H1 (cell line): Measurements from ENCODE around the gene TRIM28. TPM values are rescaled to one million over a fixed set of nuclear protein-coding genes. Genes with fewer than 3 reads are reported as not detected.

Experiments used
- CTCF ChIA-PET: fragments of 300-600 bp; sonication (Branson Sonifier 250); formaldehyde crosslinking; loops from one replicate; lab custom pipeline; 2021; ENCODE audit not compliant: partially characterized antibody; lab: Charles Lee
- POLR2A ChIA-PET: fragments of 300-600 bp; sonication (Branson Sonifier 250); formaldehyde crosslinking; loops from one replicate; lab custom pipeline; 2021; ENCODE audit warnings: inconsistent platforms; ENCODE audit not compliant: partially characterized antibody; lab: Charles Lee
- DNase-seq, 2 experiments: peaks; one replicate each; pipeline versions ENCODE4 v3.0.0 to v3.0.0-alpha.2; 2010 to 2022; ENCODE audit warnings: low spot score in 2 of 2, low read depth in 1 of 2, mixed read lengths in 1 of 2
- FAIRE-seq: peaks from 2 replicates; lab custom pipeline; 2011; peaks lifted over from hg19 to GRCh38; lab: Jason Lieb, UNC
- H2AFZ ChIP-seq: 2 replicates; pipeline ENCODE4 v1.8.1; 2012; ENCODE audit warnings: low read length, inconsistent platforms
- H2AK5ac ChIP-seq: 2 replicates; pipeline ENCODE4 v1.6.1; 2013; ENCODE audit warnings: low read depth, low read length
- H2BK120ac ChIP-seq: replicated peaks from 2 replicates; pipeline ENCODE3; 2013; ENCODE audit warnings: low read depth, low read length, inconsistent platforms
- H2BK12ac ChIP-seq: 2 replicates; pipeline ENCODE4 v1.6.1; 2013; ENCODE audit warnings: low read depth, low read length
- H2BK15ac ChIP-seq: 2 replicates; pipeline ENCODE4 v1.6.1; 2013; ENCODE audit warnings: low read length
- H2BK20ac ChIP-seq: 2 replicates; pipeline ENCODE4 v1.6.1; 2013; ENCODE audit warnings: low read length
- H2BK5ac ChIP-seq: 2 replicates; pipeline ENCODE4 v1.6.1; 2013; ENCODE audit warnings: low read depth, low read length
- H3K14ac ChIP-seq: 2 replicates; pipeline ENCODE4 v1.6.1; 2013; ENCODE audit warnings: inconsistent platforms; ENCODE audit not compliant: insufficient read length
- H3K18ac ChIP-seq: 2 replicates; pipeline ENCODE4 v1.6.1; 2013; ENCODE audit warnings: low read length; ENCODE audit errors: extremely low read depth
- H3K23ac ChIP-seq: 2 replicates; pipeline ENCODE4 v1.6.1; 2013; ENCODE audit warnings: inconsistent platforms; ENCODE audit not compliant: insufficient read length
- H3K23me2 ChIP-seq: 2 replicates; pipeline ENCODE4 v1.6.1; 2013; ENCODE audit warnings: low read depth, low read length
- H3K27ac ChIP-seq: 2 replicates; pipeline ENCODE4 v1.6.1; 2011; ENCODE audit warnings: low read depth, low read length, inconsistent platforms
- H3K27me3 ChIP-seq, 4 experiments: replicated peaks in 1 of 4; 1 replicate in 1 of 4; 2 replicates in 3 of 4; pipeline versions ENCODE4 v1.6.1 to v1.8.1; 2011 to 2013; ENCODE audit warnings: low read length in 3 of 4, mild to moderate bottlenecking in 3 of 4, inconsistent platforms in 2 of 4, mixed read lengths in 2 of 4, moderate library complexity in 1 of 4; ENCODE audit not compliant: control insufficient read depth in 3 of 4, insufficient read depth in 3 of 4; ENCODE audit errors: extremely low read depth in 1 of 4
- H3K36me3 ChIP-seq, 4 experiments: 2 replicates each; pipeline versions ENCODE4 v1.6.1 to v1.8.1; 2011 to 2013; ENCODE audit warnings: mild to moderate bottlenecking in 4 of 4, low read length in 3 of 4, moderate library complexity in 2 of 4, control low read depth in 1 of 4, inconsistent platforms in 1 of 4; ENCODE audit not compliant: insufficient read depth in 4 of 4, control insufficient read depth in 2 of 4
- H3K4ac ChIP-seq: replicated peaks from 2 replicates; pipeline ENCODE3; 2013; ENCODE audit warnings: low read length, low read depth, mixed read lengths, inconsistent platforms; ENCODE audit not compliant: insufficient read length
- H3K4me1 ChIP-seq, 4 experiments: replicated peaks in 1 of 4; 1 replicate in 1 of 4; 2 replicates in 3 of 4; pipeline versions ENCODE4 v1.6.1 to v1.8.1; 2011 to 2013; ENCODE audit warnings: low read length in 3 of 4, inconsistent platforms in 2 of 4, mixed read lengths in 1 of 4; ENCODE audit not compliant: insufficient read depth in 4 of 4, control insufficient read depth in 3 of 4
- H3K4me2 ChIP-seq, 2 experiments: 2 replicates each; pipeline versions ENCODE4 v1.6.1 to v1.8.1; 2011 to 2013; ENCODE audit warnings: low read depth in 2 of 2, low read length in 2 of 2, control low read depth in 1 of 2, inconsistent platforms in 1 of 2, mild to moderate bottlenecking in 1 of 2; ENCODE audit not compliant: insufficient read depth in 1 of 2
- H3K4me3 ChIP-seq, 4 experiments: fragments of 200-600, 300-600 bp in 1 of 4; sonication (generic), shearing (Covaris generic), sonication (Bioruptor Twin) in 1 of 4; 2 replicates each; pipeline versions ENCODE4 v1.5.1 to v1.8.1; 2011 to 2016; ENCODE audit warnings: low read length in 4 of 4, low read depth in 3 of 4, control low read depth in 2 of 4, inconsistent platforms in 2 of 4, mild to moderate bottlenecking in 2 of 4, mixed read lengths in 1 of 4, moderate library complexity in 1 of 4; ENCODE audit not compliant: insufficient read depth in 2 of 4; ENCODE audit errors: extremely low read depth in 1 of 4
- H3K56ac ChIP-seq: replicated peaks from 2 replicates; pipeline ENCODE3; 2013; ENCODE audit warnings: low read depth, mild to moderate bottlenecking, mixed read lengths, low read length, inconsistent platforms; ENCODE audit not compliant: insufficient read length
- H3K79me1 ChIP-seq: 2 replicates; pipeline ENCODE4 v1.6.1; 2013; ENCODE audit warnings: low read depth, low read length, control low read depth
- H3K79me2 ChIP-seq, 2 experiments: 2 replicates each; pipeline versions ENCODE4 v1.6.1 to v1.8.1; 2012 to 2013; ENCODE audit warnings: low read length in 2 of 2, mild to moderate bottlenecking in 2 of 2, inconsistent platforms in 1 of 2; ENCODE audit not compliant: insufficient read depth in 2 of 2, control insufficient read depth in 1 of 2
- H3K9ac ChIP-seq, 4 experiments: replicated peaks in 1 of 4; 1 replicate in 1 of 4; 2 replicates in 3 of 4; pipeline versions ENCODE4 v1.6.1 to v1.8.1; 2011 to 2013; ENCODE audit warnings: low read depth in 3 of 4, low read length in 3 of 4, control low read depth in 2 of 4, mild to moderate bottlenecking in 2 of 4, moderate library complexity in 2 of 4, inconsistent platforms in 1 of 4; ENCODE audit errors: extremely low read depth in 1 of 4
- H3K9me3 ChIP-seq, 2 experiments: 2 replicates each; pipeline versions ENCODE4 v1.6.1 to v1.8.1; 2012 to 2013; ENCODE audit warnings: mild to moderate bottlenecking in 2 of 2, moderate library complexity in 2 of 2, control low read depth in 1 of 2, inconsistent platforms in 1 of 2, low read depth in 1 of 2, low read length in 1 of 2, mixed read lengths in 1 of 2; ENCODE audit not compliant: insufficient read depth in 2 of 2
- H4K20me1 ChIP-seq, 2 experiments: replicated peaks in 1 of 2; 2 replicates each; pipeline versions ENCODE3 to v1.8.1; 2011 to 2013; ENCODE audit warnings: inconsistent platforms in 2 of 2, low read length in 2 of 2, mild to moderate bottlenecking in 1 of 2; ENCODE audit not compliant: insufficient read depth in 2 of 2, control insufficient read depth in 1 of 2
- H4K5ac ChIP-seq: 2 replicates; pipeline ENCODE4 v1.6.1; 2013; ENCODE audit warnings: low read length, low read depth, mixed read lengths, inconsistent platforms; ENCODE audit not compliant: insufficient read length
- H4K8ac ChIP-seq: 2 replicates; pipeline ENCODE4 v1.8.0; 2013; ENCODE audit warnings: mild to moderate bottlenecking, moderate library complexity, low read length, inconsistent platforms; ENCODE audit not compliant: insufficient read depth; ENCODE audit errors: extremely low read depth
- H4K91ac ChIP-seq: replicated peaks from 2 replicates; pipeline ENCODE3; 2013; ENCODE audit warnings: low read length, mixed read lengths, inconsistent platforms; ENCODE audit not compliant: insufficient read length
- FOSL1 ChIP-seq: IDR thresholded peaks from 2 replicates; pipeline ENCODE4 v1.6.1; 2011; ENCODE audit warnings: mild to moderate bottlenecking, low read depth, low read length, moderate library complexity; ENCODE audit not compliant: insufficient read depth
- POLR2A ChIP-seq, 2 experiments: IDR thresholded peaks; 1 replicate in 1 of 2; 2 replicates in 1 of 2; pipeline ENCODE4 v1.6.1; 2011; ENCODE audit warnings: low read depth in 2 of 2, low read length in 2 of 2, mild to moderate bottlenecking in 2 of 2; ENCODE audit errors: control extremely low read depth in 1 of 2
- RNF2 ChIP-seq: fragments of 200-900, 300-1000 bp; sonication (generic); IDR thresholded peaks from 2 replicates; pipeline ENCODE4 v1.7.1; 2016; ENCODE audit warnings: borderline replicate concordance, low read depth, mild to moderate bottlenecking, antibody characterized with exemption, low read length; ENCODE audit not compliant: poor library complexity, severe bottlenecking; ENCODE audit errors: missing control alignments
- TAF1 ChIP-seq: IDR thresholded peaks from 2 replicates; pipeline ENCODE4 v1.6.1; 2011; ENCODE audit warnings: mild to moderate bottlenecking, low read depth, low read length
- WGBS, 2 experiments: shearing (Covaris generic) in 1 of 2; methylation state at CpG; one replicate each; pipeline versions ENCODE4 v1.1.6 to v1.1.7; 2013 to 2015; ENCODE audit warnings: low lambda C conversion rate in 2 of 2, mixed read lengths in 2 of 2, inconsistent platforms in 1 of 2, low coverage in 1 of 2, missing lambda C conversion rate in 1 of 2; ENCODE audit not compliant: insufficient replicate concordance in 2 of 2, insufficient coverage in 1 of 2, insufficient read length in 1 of 2; ENCODE audit errors: extremely low coverage in 1 of 2, missing lambda C conversion rate in 1 of 2; 5-methylcytosine and 5-hydroxymethylcytosine counted together
- polyA plus RNA-seq, 7 experiments: library from polyadenylated mRNA; depleted of rRNA in 3 of 7; stranded (reverse) in 5 of 7; unstranded in 2 of 7; fragments of >200 nt in 5 of 7; fragments of 200-250 nt in 2 of 7; gene quantifications; 1 replicate in 5 of 7; 2 replicates in 1 of 7; 4 replicates in 1 of 7; pipeline versions ENCODE4 v1.2.1 to v1.2.3, GENCODE V29; 2011 to 2013; ENCODE audit warnings: missing spikeins in 2 of 7, mixed read lengths in 2 of 7
- total RNA-seq: library from RNA; stranded (reverse); fragmentation: NEBNext Ultra II Directional; extraction: Animal tissue kit (Norgen Biotek cat#: 25700); gene quantifications from 2 replicates; pipeline ENCODE4 v1.2.1, GENCODE V29; 2021

TRIM28 gene
- total and polyA plus RNA-seq, 2 of the 8 experiments (the other 6 are each of a cell fraction or from before 2014, with no cell fraction given) = 1,433 to 1,442 TPM

GRCh38 chr19:58514564-58515022, 29.3 kb upstream of the TRIM28 start:
- POLR2A ChIA-PET = interaction anchor here (0.8 to 21.3 kb wide), 5 partner anchors 15 to 188 kb away, joined by 3 to 650 read pairs (median 9); partner anchors contain the start of genes CHMP2A, TRIM28, UBE2M and ZSCAN22
- FAIRE-seq = no peak

More at GRCh38 chr19:58514564-58515022, 29.3 kb upstream of the TRIM28 start:
- H4K20me1 ChIP-seq = peaks cover 2 to 9% of the 10 kb centered on the region in 2 experiments
- 0 out of 2 replicates have a peak overlapping the region, but pooled peaks have one; percentile 4 for H4K8ac ChIP-seq
- no peak overlapping the region for H3K56ac ChIP-seq
- peak overlapping the region; percentile 5; the same call in 1 of the 2 replicates for H3K18ac ChIP-seq
- peaks cover 0 to 28% (median 16%) of the 10 kb centered on the region in 4 experiments; a peak in 6 of 7 replicates for H3K4me1 ChIP-seq
- DNase-seq = no peak
- no peaks in the 10 kb centered on the region for H3K9me3 ChIP-seq
- peaks cover 11% of the 10 kb centered on the region for H3K23me2 ChIP-seq
- H2BK15ac ChIP-seq = no peak overlapping the region
- H3K23ac ChIP-seq = no peak overlapping the region
- peak overlapping the region; percentile 37 to 70 (median 52) for H3K4me3 ChIP-seq
- peaks cover 0 to 9% (median 2%) of the 10 kb centered on the region in 4 experiments; a peak in 2 of 8 replicates for H3K36me3 ChIP-seq
- H2BK20ac ChIP-seq = no peak overlapping the region
- peaks cover 0 to 17% of the 10 kb centered on the region in 2 experiments; a peak in 1 of 4 replicates for H3K79me2 ChIP-seq
- TF ChIP-seq RNF2 (no peak), TAF1 (no peak), FOSL1 (no peak), POLR2A (IDR thresholded peaks at IDR 0.05; ENCODE audit: control extremely low read depth in 1 of 2, low read depth in 2 of 2, low read length in 2 of 2) (peak in 1 of 2 experiments; percentile 2; a peak in 1 of 3 replicates)
- TF ChIP-seq, all 59 proteins: peak for 1
- CTCF ChIA-PET = interaction anchor here (0.6 to 1.8 kb wide), 11 partner anchors 14 to 162 kb away, joined by 3 to 10 read pairs (median 4); partner anchors contain the start of genes A1BG, UBE2M and ZNF446
- Histone ChIP-seq H3K27ac (peak overlapping the region; percentile 56; the same call in 1 of the 2 replicates), H3K9ac (peak overlapping the region in 3 of 4 experiments; percentile 24 to 74 (median 60); a peak in 5 of 7 replicates), H3K14ac (no peak overlapping the region), H2BK5ac (peak overlapping the region; percentile 80), H3K4me2 (peak overlapping the region; percentile 58 to 93), H4K5ac (peak overlapping the region; percentile 73), H3K79me1 (peaks cover 5% of the 10 kb centered on the region), H3K27me3 (no peaks in the 10 kb centered on the region), H2AK5ac (peak overlapping the region; percentile 29; the same call in 1 of the 2 replicates), H2BK12ac (no peak overlapping the region), H3K4ac (peak overlapping the region; percentile 41), H2AFZ (no peak overlapping the region), H2BK120ac (no peak overlapping the region), H4K91ac (peak overlapping the region; percentile 97)
- 68% methylated on average over 3 of the region's 3 CpGs; no CpG with 5 or more reads in 1 of the 2 experiments for WGBS, 2 experiments
